Keratinocyte (primary cell): ENCODE results near the gene TSPAN11. TPM values are rescaled to one million over a fixed set of nuclear protein-coding genes. Genes with fewer than 3 reads are reported as not detected.

Source experiments
- DNase-seq: peaks from one replicate; pipeline ENCODE4 v3.0.0-alpha.2; 2011; ENCODE audit warnings: low read depth, missing footprints, low spot score
- FAIRE-seq: peaks from 2 replicates; lab custom pipeline; 2011; peaks lifted over from hg19 to GRCh38; lab: Jason Lieb, UNC
- H2AFZ ChIP-seq: 2 replicates; pipeline ENCODE4 v1.6.0; 2012; ENCODE audit warnings: low read length, control low read depth, inconsistent platforms; ENCODE audit not compliant: control insufficient read depth
- H3K27ac ChIP-seq: 2 replicates; pipeline ENCODE4 v1.5.1; 2011; ENCODE audit warnings: low read length; ENCODE audit not compliant: control insufficient read depth, insufficient read depth
- H3K27me3 ChIP-seq: 3 replicates; pipeline ENCODE4 v1.6.0; 2011; ENCODE audit warnings: low read length; ENCODE audit not compliant: control insufficient read depth, insufficient read depth; ENCODE audit errors: extremely low read depth
- H3K36me3 ChIP-seq, 2 experiments: 2 replicates in 1 of 2; 3 replicates in 1 of 2; pipeline ENCODE4 v1.5.1; 2011; ENCODE audit warnings: low read length in 2 of 2, mild to moderate bottlenecking in 1 of 2; ENCODE audit not compliant: control insufficient read depth in 2 of 2, insufficient read depth in 2 of 2; ENCODE audit errors: extremely low read depth in 1 of 2
- H3K4me1 ChIP-seq: 3 replicates; pipeline ENCODE4 v1.5.1; 2011; ENCODE audit warnings: low read length; ENCODE audit not compliant: control insufficient read depth, insufficient read depth; ENCODE audit errors: extremely low read depth
- H3K4me2 ChIP-seq: 3 replicates; pipeline ENCODE4 v1.6.0; 2011; ENCODE audit warnings: low read depth, low read length; ENCODE audit not compliant: control insufficient read depth, insufficient read depth; ENCODE audit errors: extremely low read depth
- H3K4me3 ChIP-seq, 3 experiments: fragments of 200-600 bp in 1 of 3; sonication (generic) in 1 of 3; 2 replicates in 2 of 3; 3 replicates in 1 of 3; pipeline ENCODE4 v1.5.1; 2011 to 2016; ENCODE audit warnings: low read length in 3 of 3, mild to moderate bottlenecking in 3 of 3, control low read depth in 2 of 3, inconsistent platforms in 1 of 3, low read depth in 1 of 3, mixed read lengths in 1 of 3, mixed run types in 1 of 3, moderate library complexity in 1 of 3; ENCODE audit not compliant: control insufficient read depth in 2 of 3, insufficient read depth in 2 of 3; ENCODE audit errors: extremely low read depth in 1 of 3
- H3K79me2 ChIP-seq: 2 replicates; pipeline ENCODE4 v1.6.0; 2012; ENCODE audit warnings: low read length; ENCODE audit not compliant: control insufficient read depth, insufficient read depth
- H3K9ac ChIP-seq: 3 replicates; pipeline ENCODE4 v1.6.0; 2011; ENCODE audit warnings: low read length; ENCODE audit not compliant: control insufficient read depth, insufficient read depth; ENCODE audit errors: extremely low read depth
- H3K9me1 ChIP-seq: 3 replicates; pipeline ENCODE4 v1.6.0; 2011; ENCODE audit warnings: low read length; ENCODE audit not compliant: control insufficient read depth, insufficient read depth; ENCODE audit errors: extremely low read depth
- H3K9me3 ChIP-seq: 2 replicates; pipeline ENCODE4 v1.5.1; 2012; ENCODE audit warnings: low read depth, low read length; ENCODE audit not compliant: control insufficient read depth
- H4K20me1 ChIP-seq: 3 replicates; pipeline ENCODE4 v1.6.0; 2011; ENCODE audit warnings: low read length; ENCODE audit not compliant: control insufficient read depth, insufficient read depth; ENCODE audit errors: extremely low read depth
- CTCF ChIP-seq, 3 experiments: IDR thresholded peaks in 1 of 3; conservative IDR thresholded peaks in 1 of 3; optimal IDR thresholded peaks in 1 of 3; 2 replicates in 2 of 3; 3 replicates in 1 of 3; pipeline versions ENCODE3 to v1.5.1; 2011; ENCODE audit warnings: low read length in 3 of 3, mild to moderate bottlenecking in 3 of 3, moderate library complexity in 2 of 3, control low read depth in 1 of 3, inconsistent platforms in 1 of 3; ENCODE audit not compliant: insufficient read depth in 2 of 3; ENCODE audit errors: extremely low read depth in 1 of 3
- EZH2 ChIP-seq: IDR thresholded peaks from one replicate; pipeline ENCODE4 v1.6.1; 2012; ENCODE audit warnings: inconsistent platforms, mild to moderate bottlenecking, low read length, moderate library complexity
- dilution Hi-C: fragments of 300-500 bp; cut with MboI; formaldehyde crosslinking; loops from one replicate; pipeline ENCODE4 v1.7.0; 2020; ENCODE audit warnings: low sequenced_read_pairs; ENCODE audit not compliant: extremely low pct_ligation_motif_present
- polyA plus RNA-seq, 5 experiments: library from polyadenylated mRNA; depleted of rRNA in 3 of 5; stranded (reverse) in 3 of 5; stranded (forward) in 1 of 5; unstranded in 1 of 5; fragments of >200 nt; gene quantifications; 1 replicate in 1 of 5; 2 replicates in 3 of 5; 3 replicates in 1 of 5; pipeline versions ENCODE4 v1.2.1 to v1.2.3, GENCODE V29; 2011 to 2012; ENCODE audit warnings: missing spikeins in 2 of 5, low read depth in 1 of 5, low replicate concordance in 1 of 5

Gene TSPAN11
- polyA plus RNA-seq, 1 donor (not counting 4 experiments of a cell fraction or from before 2014, with no cell fraction given) = not detected

DNA sequence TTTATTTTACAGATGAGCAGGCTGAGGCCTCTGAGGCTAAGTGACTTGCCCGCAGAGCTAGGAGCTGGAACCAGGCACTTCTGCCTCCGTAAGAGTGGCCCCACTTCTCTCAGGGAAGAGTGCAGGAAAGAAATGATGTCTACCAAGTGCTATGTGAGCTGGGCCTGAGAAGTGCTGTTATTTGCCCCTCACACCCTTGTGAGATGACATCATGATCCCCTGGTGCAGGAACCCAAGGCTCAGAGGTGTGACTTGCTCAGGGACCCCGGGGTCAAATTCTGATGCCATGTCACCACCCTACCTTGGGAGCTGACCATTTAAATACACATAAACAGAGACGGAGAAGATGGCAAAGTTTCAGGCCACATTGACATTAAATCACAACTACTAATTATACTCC, 83.4 kb downstream of the TSPAN11 start:
- Histone ChIP-seq H3K9ac (no peak overlapping the region), H3K4me2 (no peak overlapping the region), H3K4me1 (peaks cover 7% of the 10 kb centered on the region), H3K9me1 (no peaks in the 10 kb centered on the region), H2AFZ (no peak overlapping the region), H3K27ac (no peak overlapping the region), H3K79me2 (no peaks in the 10 kb centered on the region), H3K4me3 (no peak overlapping the region), H3K9me3 (no peaks in the 10 kb centered on the region), H3K36me3 (no peaks in the 10 kb centered on the region), H4K20me1 (no peaks in the 10 kb centered on the region), H3K27me3 (no peaks in the 10 kb centered on the region)
- dilution Hi-C loops = no loop called here
- no peak for FAIRE-seq
- no peak for DNase-seq
- TF ChIP-seq EZH2 (no peak), CTCF (optimal IDR thresholded peaks at IDR 0.05 in 1 of 3, IDR thresholded peaks at IDR 0.05 in 1 of 3, conservative IDR thresholded peaks at IDR 0.05 in 1 of 3; ENCODE audit: extremely low read depth in 1 of 3, insufficient read depth in 2 of 3, low read length in 3 of 3) (no peak)

DNA sequence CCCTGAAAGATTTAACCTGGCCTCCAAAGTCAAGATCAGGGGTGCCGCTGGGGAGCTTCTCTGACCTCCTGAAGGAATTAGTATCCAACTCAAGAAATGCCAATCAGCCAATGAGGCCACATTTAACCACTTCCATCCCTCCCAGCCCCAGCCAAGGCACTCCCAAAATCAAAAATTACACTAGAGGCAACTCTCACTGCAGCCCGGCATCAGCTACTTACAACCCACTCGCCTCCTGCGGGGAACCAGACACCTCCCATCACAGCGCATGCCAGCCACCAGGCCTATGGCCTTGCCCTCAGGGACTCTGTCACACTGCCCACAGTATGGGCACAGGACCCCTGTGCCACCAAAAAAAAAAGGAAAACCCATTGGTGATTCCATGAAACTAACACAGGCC, 84.8 kb downstream of the TSPAN11 start:
- no peak for FAIRE-seq
- H3K36me3 ChIP-seq = no peaks in the 10 kb centered on the region

More for the DNA sequence above, 84.8 kb downstream of the TSPAN11 start:
- no peaks in the 10 kb centered on the region for H3K9me3 ChIP-seq
- H3K79me2 ChIP-seq = no peaks in the 10 kb centered on the region
- H3K4me2 ChIP-seq = no peak overlapping the region
- no peak overlapping the region for H2AFZ ChIP-seq
- dilution Hi-C loops = no loop called here
- no peak overlapping the region for H3K4me3 ChIP-seq
- no peaks in the 10 kb centered on the region for H4K20me1 ChIP-seq
- H3K27me3 ChIP-seq = no peaks in the 10 kb centered on the region
- no peaks in the 10 kb centered on the region for H3K9me1 ChIP-seq
- no peak overlapping the region for H3K9ac ChIP-seq
- H3K4me1 ChIP-seq = no peaks in the 10 kb centered on the region
- H3K27ac ChIP-seq = no peak overlapping the region
- TF ChIP-seq CTCF (optimal IDR thresholded peaks at IDR 0.05 in 1 of 3, IDR thresholded peaks at IDR 0.05 in 1 of 3, conservative IDR thresholded peaks at IDR 0.05 in 1 of 3; ENCODE audit: extremely low read depth in 1 of 3, insufficient read depth in 2 of 3, low read length in 3 of 3) (no peak), EZH2 (no peak)
- no peak for DNase-seq
